Loucy (cell line): ENCODE measurements around the gene PTGR3.

Experiments used
- H2AFZ ChIP-seq: fragments of 200-600 bp; sonication (generic); 2 replicates; pipeline ENCODE4 v1.6.0; 2016; ENCODE audit warnings: antibody characterized with exemption, mild to moderate bottlenecking, low read length, moderate library complexity
- H3F3A ChIP-seq: fragments of 200-600 bp; 2 replicates; pipeline ENCODE4 v1.6.0; 2016; ENCODE audit warnings: antibody characterized with exemption, low read depth, mild to moderate bottlenecking
- H3K27me3 ChIP-seq: fragments of 200-600 bp; sonication (generic); 2 replicates; pipeline ENCODE4 v1.6.1; 2014; ENCODE audit warnings: low read length, mild to moderate bottlenecking; ENCODE audit not compliant: insufficient read depth, poor library complexity, severe bottlenecking
- H3K36me3 ChIP-seq: fragments of 200-600 bp; sonication (generic); 2 replicates; pipeline ENCODE4 v1.6.1; 2016; ENCODE audit warnings: low read length; ENCODE audit not compliant: insufficient read depth
- H3K4me1 ChIP-seq: fragments of 200-600 bp; sonication (generic); 2 replicates; pipeline ENCODE4 v1.5.1; 2014; ENCODE audit warnings: low read length, mild to moderate bottlenecking; ENCODE audit not compliant: insufficient read depth, poor library complexity, severe bottlenecking
- H3K4me2 ChIP-seq: fragments of 200-600 bp; sonication (generic); 2 replicates; pipeline ENCODE4 v1.6.0; 2014; ENCODE audit warnings: antibody characterized with exemption, low read length, low read depth, mild to moderate bottlenecking; ENCODE audit not compliant: poor library complexity, severe bottlenecking
- H3K4me3 ChIP-seq: fragments of 200-600 bp; sonication (generic); 2 replicates; pipeline ENCODE4 v1.5.1; 2014; ENCODE audit warnings: low read length, mild to moderate bottlenecking, mixed read lengths; ENCODE audit not compliant: poor library complexity, severe bottlenecking
- H3K79me2 ChIP-seq: fragments of 200-600 bp; sonication (generic); 2 replicates; pipeline ENCODE4 v1.6.1; 2014; ENCODE audit warnings: low read length; ENCODE audit not compliant: insufficient read depth
- H3K9ac ChIP-seq: fragments of 200-600 bp; sonication (generic); 2 replicates; pipeline ENCODE4 v1.6.0; 2014; ENCODE audit warnings: mild to moderate bottlenecking, low read depth, low read length, moderate library complexity; ENCODE audit not compliant: poor library complexity, severe bottlenecking
- H3K9me2 ChIP-seq: fragments of 200-600 bp; sonication (generic); replicated peaks from 2 replicates; pipeline ENCODE4 v1.6.1; 2016; ENCODE audit warnings: low read depth, low read length, mixed read lengths
- H3K9me3 ChIP-seq: fragments of 200-600 bp; sonication (generic); 2 replicates; pipeline ENCODE4 v1.6.1; 2014; ENCODE audit warnings: mild to moderate bottlenecking, antibody characterized with exemption, low read length, low read depth; ENCODE audit not compliant: insufficient read depth
- H4K20me1 ChIP-seq: fragments of 200-600 bp; sonication (generic); 2 replicates; pipeline ENCODE4 v1.6.0; 2014; ENCODE audit warnings: antibody characterized with exemption, low read length, mild to moderate bottlenecking; ENCODE audit not compliant: insufficient read depth, poor library complexity, severe bottlenecking
- EZH2phosphoT487 ChIP-seq: fragments of 200-600 bp; IDR thresholded peaks from 2 replicates; pipeline ENCODE4 v1.6.1; 2018; ENCODE audit warnings: antibody characterized with exemption, mild to moderate bottlenecking, moderate library complexity, borderline replicate concordance
- TF ChIP-seq, protein P1 (sequence below): fragments of 200-600 bp; sonication (generic); conservative IDR thresholded peaks from 2 replicates; pipeline ENCODE4 v1.5.1; 2014; ENCODE audit warnings: mild to moderate bottlenecking, antibody characterized with exemption, low read length

PTGR3 gene

DNA sequence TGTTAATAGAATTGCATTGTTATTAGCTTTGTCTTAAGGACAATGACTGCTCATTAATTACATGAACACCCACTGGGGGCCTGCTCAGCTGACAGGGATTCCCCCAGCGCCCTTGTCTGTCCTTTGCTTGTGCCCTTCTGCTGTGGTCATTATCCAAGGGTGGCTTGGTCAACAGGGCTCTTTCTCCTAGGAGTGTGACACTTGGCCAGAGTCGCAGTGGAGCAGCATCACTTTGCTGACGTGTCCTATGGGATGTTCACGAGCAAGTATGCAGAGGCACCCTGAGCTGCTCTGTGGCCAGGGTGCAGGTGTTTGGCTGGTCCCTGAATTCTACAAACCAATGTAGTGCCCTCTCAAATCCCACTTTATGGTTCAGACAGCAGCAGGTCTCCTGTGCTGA, 46.0 kb downstream of the PTGR3 start:
- H3K4me3 ChIP-seq: no peak overlapping the region
- no peak overlapping the region for H3K9ac ChIP-seq
- H3K36me3 ChIP-seq: no peaks in the 10 kb centered on the region
- TF ChIP-seq, protein P1, sequence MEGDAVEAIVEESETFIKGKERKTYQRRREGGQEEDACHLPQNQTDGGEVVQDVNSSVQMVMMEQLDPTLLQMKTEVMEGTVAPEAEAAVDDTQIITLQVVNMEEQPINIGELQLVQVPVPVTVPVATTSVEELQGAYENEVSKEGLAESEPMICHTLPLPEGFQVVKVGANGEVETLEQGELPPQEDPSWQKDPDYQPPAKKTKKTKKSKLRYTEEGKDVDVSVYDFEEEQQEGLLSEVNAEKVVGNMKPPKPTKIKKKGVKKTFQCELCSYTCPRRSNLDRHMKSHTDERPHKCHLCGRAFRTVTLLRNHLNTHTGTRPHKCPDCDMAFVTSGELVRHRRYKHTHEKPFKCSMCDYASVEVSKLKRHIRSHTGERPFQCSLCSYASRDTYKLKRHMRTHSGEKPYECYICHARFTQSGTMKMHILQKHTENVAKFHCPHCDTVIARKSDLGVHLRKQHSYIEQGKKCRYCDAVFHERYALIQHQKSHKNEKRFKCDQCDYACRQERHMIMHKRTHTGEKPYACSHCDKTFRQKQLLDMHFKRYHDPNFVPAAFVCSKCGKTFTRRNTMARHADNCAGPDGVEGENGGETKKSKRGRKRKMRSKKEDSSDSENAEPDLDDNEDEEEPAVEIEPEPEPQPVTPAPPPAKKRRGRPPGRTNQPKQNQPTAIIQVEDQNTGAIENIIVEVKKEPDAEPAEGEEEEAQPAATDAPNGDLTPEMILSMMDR: no peak
- TF ChIP-seq EZH2phosphoT487: no peak
- H3K9me3 ChIP-seq: no peaks in the 10 kb centered on the region
- no peaks in the 10 kb centered on the region for H3F3A ChIP-seq
- H3K27me3 ChIP-seq: no peaks in the 10 kb centered on the region
- H3K4me2 ChIP-seq: no peak overlapping the region
- no peak overlapping the region for H2AFZ ChIP-seq
- peaks cover 14% of the 10 kb centered on the region for H3K4me1 ChIP-seq
- no peaks in the 10 kb centered on the region for H3K9me2 ChIP-seq
- H3K79me2 ChIP-seq: no peaks in the 10 kb centered on the region
- no peaks in the 10 kb centered on the region for H4K20me1 ChIP-seq

DNA sequence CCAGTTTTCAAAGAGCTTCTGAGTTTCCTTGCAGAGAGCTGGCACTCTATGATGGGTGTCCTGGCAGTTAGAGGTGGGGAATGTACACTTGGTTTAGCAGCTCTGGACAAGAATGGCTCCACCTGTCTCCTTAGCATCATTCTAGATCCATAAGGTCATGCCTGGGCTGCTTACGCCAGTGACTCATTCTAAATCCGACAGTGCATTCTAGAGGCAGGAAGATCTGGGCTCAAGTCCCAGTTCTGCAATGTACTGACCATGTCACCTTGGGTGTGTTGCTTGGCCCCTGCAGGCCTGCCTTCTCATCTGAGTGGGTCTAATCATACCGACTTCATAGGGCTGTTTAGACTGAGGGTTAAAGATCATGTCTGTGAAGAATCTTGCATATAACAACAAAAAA, 46.5 kb downstream of the PTGR3 start:
- TF ChIP-seq EZH2phosphoT487: no peak
- TF ChIP-seq, protein P1: no peak
- Histone ChIP-seq H3K9ac (no peak overlapping the region), H3K9me2 (no peaks in the 10 kb centered on the region), H4K20me1 (no peaks in the 10 kb centered on the region), H3K4me2 (no peak overlapping the region), H3K27me3 (no peaks in the 10 kb centered on the region), H2AFZ (peak overlapping the region; percentile 98), H3K9me3 (no peaks in the 10 kb centered on the region), H3K4me1 (peaks cover 14% of the 10 kb centered on the region), H3K79me2 (no peaks in the 10 kb centered on the region), H3F3A (no peaks in the 10 kb centered on the region), H3K4me3 (no peak overlapping the region), H3K36me3 (no peaks in the 10 kb centered on the region)

DNA sequence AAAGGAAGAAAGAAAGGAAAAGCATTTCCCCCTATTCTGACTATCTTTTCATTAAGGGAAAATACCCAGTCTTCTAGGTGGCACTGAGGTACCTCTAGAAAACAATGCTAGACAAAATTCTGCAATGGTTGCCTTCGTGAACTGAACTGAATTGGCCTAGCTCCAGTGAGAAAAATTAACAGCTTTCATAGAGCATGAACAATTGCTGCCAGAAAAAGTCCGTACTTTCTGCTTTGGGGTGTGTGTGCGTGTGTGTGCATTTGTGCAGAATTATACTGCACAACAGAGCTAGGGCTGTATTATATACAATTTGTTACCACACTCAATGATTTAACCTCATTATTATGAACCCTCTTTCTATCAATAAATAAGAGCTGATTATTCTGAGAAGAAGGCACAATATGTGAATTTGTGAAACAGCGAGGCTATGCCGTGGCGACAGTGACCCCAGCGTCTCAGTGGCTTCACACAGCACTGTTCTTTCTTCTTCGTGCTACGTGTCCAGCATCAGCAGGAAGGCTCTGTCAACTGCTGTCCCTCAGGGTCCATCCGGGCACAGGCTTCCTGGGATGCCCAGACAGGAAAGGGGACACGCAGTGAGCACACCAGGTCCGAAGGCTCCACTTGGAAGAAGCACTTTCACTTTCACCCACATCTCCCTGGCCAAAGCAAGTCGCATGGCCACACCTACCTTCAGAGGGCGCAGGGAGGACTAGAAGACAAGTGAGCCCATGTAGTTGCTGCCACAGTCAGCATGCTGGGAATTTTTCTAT, 47.5 kb downstream of the PTGR3 start:
- H3K4me2 ChIP-seq: peak overlapping the region; percentile 79
- no peaks in the 10 kb centered on the region for H3K9me2 ChIP-seq
- no peaks in the 10 kb centered on the region for H3K36me3 ChIP-seq
- H3K9ac ChIP-seq: peak overlapping the region; percentile 81
- H2AFZ ChIP-seq: peak overlapping the region; percentile 98
- no peaks in the 10 kb centered on the region for H3F3A ChIP-seq
- H3K4me3 ChIP-seq: peak overlapping the region; percentile 86
- H3K27me3 ChIP-seq: no peaks in the 10 kb centered on the region
- H3K4me1 ChIP-seq: peaks cover 14% of the 10 kb centered on the region
- H3K9me3 ChIP-seq: no peaks in the 10 kb centered on the region
- no peaks in the 10 kb centered on the region for H4K20me1 ChIP-seq
- TF ChIP-seq, protein P1: peak; percentile 48
- TF ChIP-seq EZH2phosphoT487: no peak
- H3K79me2 ChIP-seq: no peaks in the 10 kb centered on the region
